AG10803 (cell line): Measurements from ENCODE around the gene PPP1R37.

Source experiments
- DNase-seq: peaks from one replicate; pipeline ENCODE4 v3.0.0; 2010; ENCODE audit warnings: low read depth
- H3K4me3 ChIP-seq: 2 replicates; pipeline ENCODE4 v1.5.1; 2011; ENCODE audit warnings: mild to moderate bottlenecking, low read length, control low read depth
- TF ChIP-seq, protein P1 (sequence below): conservative IDR thresholded peaks from 2 replicates; pipeline ENCODE4 v1.5.1; 2011; ENCODE audit warnings: mild to moderate bottlenecking, low read length, control low read depth, inconsistent platforms

The PPP1R37 gene, protein sequence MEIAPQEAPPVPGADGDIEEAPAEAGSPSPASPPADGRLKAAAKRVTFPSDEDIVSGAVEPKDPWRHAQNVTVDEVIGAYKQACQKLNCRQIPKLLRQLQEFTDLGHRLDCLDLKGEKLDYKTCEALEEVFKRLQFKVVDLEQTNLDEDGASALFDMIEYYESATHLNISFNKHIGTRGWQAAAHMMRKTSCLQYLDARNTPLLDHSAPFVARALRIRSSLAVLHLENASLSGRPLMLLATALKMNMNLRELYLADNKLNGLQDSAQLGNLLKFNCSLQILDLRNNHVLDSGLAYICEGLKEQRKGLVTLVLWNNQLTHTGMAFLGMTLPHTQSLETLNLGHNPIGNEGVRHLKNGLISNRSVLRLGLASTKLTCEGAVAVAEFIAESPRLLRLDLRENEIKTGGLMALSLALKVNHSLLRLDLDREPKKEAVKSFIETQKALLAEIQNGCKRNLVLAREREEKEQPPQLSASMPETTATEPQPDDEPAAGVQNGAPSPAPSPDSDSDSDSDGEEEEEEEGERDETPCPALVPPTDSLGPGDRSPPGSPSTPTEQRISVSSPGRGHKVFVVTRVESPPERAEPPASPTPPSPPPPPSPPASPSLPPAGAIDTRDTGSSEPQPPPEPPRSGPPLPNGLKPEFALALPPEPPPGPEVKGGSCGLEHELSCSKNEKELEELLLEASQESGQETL

DNA sequence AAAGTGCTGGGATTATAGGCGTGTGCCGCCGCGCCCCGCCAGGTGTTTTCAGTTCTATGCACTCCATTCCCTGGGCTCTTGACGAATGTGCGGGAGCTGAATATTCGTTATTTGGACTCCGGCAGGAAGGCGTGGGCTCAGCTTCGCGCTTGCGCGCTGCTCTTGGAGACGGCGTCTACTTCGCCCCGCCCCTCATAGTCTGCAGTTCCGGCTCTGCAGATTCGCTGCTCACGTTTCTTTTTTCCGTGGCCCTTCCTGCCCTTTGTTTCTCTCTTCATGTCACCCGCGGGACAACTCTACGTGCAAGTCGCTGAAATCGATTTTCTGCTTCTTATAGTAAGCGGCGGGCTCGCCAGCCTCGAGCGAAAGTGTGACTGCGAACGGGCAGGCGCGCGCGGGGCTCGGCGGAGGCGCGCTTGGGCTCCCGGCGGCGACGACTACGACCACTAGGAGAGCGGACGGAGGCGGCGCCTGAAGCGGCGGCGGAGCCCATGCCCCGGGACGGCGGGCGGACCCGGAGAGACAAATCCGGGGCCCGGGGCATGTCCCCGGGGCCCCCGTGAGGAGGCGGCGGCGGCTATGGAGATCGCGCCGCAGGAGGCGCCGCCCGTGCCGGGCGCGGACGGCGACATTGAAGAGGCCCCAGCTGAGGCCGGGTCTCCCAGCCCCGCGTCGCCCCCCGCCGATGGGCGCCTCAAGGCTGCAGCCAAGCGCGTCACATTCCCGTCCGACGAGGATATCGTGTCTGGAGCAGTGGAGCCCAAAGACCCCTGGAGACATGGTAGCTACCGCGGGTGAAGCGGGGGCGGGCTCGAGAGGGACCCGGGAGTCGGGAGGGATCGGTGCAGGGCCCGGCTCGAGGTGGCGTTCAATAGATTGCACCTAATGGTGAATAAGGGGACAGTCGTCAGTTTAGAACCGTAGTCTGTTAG is at the start of gene PPP1R37:
PPP1R37 (plus strand) TSS at position 433 of the 932 bp plus-strand sequence; CDS start at position 580, 147 bp downstream.
- H3K4me3 ChIP-seq = peak within 1 kb of the TSS; percentile 88
- TF ChIP-seq, protein P1, sequence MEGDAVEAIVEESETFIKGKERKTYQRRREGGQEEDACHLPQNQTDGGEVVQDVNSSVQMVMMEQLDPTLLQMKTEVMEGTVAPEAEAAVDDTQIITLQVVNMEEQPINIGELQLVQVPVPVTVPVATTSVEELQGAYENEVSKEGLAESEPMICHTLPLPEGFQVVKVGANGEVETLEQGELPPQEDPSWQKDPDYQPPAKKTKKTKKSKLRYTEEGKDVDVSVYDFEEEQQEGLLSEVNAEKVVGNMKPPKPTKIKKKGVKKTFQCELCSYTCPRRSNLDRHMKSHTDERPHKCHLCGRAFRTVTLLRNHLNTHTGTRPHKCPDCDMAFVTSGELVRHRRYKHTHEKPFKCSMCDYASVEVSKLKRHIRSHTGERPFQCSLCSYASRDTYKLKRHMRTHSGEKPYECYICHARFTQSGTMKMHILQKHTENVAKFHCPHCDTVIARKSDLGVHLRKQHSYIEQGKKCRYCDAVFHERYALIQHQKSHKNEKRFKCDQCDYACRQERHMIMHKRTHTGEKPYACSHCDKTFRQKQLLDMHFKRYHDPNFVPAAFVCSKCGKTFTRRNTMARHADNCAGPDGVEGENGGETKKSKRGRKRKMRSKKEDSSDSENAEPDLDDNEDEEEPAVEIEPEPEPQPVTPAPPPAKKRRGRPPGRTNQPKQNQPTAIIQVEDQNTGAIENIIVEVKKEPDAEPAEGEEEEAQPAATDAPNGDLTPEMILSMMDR = no peak
- peak; percentile 98 for DNase-seq

DNA sequence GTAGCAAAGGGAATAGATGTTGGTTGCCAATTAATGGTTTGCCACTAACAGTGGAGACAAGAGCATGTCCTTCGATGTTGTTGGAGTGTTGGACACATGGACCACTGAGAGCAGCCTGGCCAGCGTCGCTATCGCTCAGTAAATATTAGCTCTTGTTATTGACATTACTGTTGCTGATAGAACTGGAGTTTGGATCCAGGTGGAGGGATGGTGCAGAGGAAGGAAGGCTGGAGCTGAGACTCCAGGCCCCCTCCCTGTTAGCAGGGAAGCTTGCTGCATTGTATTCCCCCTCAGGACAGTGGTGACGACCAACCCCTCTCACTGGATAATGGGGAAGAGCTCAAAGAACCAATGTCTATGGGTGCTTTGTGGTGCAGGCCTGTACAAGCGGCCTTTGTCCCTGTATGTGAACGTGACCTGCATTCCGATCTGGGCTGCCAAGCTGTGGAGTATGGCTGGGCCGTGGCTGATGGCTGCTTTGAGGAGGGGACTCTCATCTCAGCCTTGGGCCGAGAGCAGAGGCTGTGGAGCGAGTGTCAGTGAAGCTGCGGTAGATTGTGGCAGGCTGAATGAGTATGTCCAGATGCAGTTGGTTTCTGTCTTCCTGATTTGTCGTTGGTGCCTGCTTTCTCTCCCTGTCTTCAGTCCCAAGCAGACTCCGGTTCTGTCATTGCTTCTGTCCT is 47.2 kb upstream of the PPP1R37 start:
- TF ChIP-seq, protein P1 = no peak
- H3K4me3 ChIP-seq = no peak overlapping the region
- DNase-seq = no peak

DNA sequence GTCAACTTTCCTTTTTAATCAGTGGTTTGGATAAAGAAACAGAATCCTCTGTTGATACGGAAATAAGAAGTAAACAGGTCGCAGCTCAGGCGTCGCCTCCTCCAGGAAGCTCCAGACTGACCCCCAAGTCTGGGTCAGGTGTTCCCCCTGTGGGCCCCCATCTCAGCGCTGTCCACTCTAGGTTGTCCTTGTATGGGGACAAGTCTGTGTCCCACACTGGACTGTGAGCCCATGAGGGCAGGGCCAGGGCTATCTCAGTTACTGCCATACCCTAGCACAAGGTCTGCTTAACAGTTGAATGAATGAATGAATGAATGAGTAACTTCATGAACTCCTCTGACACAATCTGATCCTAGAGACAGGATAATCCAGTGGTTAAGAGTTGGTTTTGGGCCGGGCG is 46.6 kb upstream of the PPP1R37 start:
- TF ChIP-seq, protein P1 = no peak
- DNase-seq = no peak
- H3K4me3 ChIP-seq = no peak overlapping the region

DNA sequence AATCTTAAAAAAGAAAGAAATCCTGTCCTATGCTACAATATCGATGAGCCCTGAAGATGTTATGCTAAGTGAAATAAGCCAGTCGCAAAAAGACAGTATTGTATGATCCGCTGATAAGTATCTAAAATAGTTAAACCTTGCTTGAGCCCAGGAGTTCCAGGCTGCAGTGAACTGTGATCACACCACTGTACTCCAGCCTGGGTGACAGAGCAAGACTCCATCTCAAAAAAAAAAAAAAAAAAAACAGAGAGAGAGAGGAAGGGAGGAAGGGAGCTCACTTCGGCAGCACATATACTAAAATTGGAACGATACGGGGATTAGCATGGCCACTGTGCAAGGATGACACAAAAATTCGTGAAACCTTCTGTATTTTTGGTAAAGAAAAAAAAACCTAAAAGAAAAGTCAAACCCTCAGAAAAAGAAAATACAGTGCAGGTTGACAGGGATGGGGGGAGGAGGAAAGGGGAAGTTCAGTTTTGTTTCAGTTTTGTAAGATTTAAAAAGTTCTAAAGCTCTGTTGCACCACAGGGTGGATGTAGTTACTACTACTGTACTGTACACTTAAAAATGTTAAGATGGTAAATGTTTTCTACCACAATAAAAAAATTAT is 45.7 kb upstream of the PPP1R37 start:
- TF ChIP-seq, protein P1 = no peak
- no peak overlapping the region for H3K4me3 ChIP-seq
- DNase-seq = no peak

DNA sequence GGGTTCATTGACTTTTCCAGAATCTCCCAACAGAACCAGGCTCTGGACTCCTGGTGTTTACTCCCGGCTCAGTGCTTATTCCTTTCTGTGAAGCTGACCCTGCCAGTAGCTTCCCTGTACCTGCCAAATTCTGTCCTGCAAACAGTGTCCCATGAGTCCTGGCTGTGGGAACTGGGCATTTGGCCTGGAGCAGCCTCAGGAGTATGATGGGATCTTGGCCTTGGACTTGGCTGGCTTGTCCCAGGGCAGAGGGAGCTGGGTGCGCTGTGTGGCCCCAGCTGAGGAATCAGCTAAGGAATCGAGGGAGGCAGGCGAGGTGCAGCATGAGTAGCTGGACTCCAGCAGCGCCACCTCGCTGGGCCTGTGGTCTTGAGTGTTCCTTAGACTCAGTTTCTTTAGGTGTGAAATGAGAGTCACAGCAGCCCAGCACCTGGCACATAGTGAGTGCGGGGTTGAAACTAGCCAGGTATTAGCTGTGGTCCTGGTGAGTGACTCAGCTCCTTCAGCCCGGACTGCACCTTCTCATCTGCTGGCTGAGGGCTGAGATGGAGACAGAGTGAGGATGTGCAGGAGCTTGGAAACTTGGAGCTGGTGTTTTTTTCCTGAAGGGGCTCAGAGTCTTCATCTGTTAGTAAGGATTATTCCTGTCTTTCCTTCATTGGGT is 43.8 kb upstream of the PPP1R37 start:
- TF ChIP-seq, protein P1 = no peak
- no peak for DNase-seq
- no peak overlapping the region for H3K4me3 ChIP-seq

DNA sequence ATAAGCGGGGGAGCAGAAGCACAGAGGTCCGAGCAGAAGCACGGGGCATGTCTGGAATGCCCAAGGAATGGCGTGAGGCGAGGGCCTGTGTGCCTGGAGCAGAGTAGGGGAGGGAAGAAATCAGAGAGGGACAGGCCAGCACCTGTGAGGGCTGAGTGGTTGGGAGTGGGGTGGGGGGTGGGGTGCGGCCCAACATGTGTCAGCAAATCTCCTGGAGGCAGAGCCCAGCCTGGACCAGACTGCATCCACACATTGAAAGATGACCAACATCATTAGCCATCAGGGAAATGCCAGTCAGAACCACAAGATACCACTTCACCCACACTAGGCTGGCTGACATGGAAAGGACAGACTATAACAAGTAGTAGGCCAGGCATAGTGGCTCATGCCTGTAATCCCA is 42.9 kb upstream of the PPP1R37 start:
- DNase-seq = peak; percentile 18
- H3K4me3 ChIP-seq = no peak overlapping the region
- TF ChIP-seq, protein P1 = no peak
